Neural cell (in vitro differentiated cells): ENCODE results near the gene PLEKHN1. TPM values are rescaled to one million over a fixed set of nuclear protein-coding genes. Genes with fewer than 3 reads are reported as not detected.

Source experiments
- H2AFZ ChIP-seq: fragments of 200-600, 300-800 bp; sonication (generic), shearing (Covaris generic); 2 replicates; pipeline ENCODE4 v1.6.0; 2014; ENCODE audit warnings: low read depth, mild to moderate bottlenecking, antibody characterized with exemption, low read length, moderate library complexity
- H3F3A ChIP-seq: fragments of 200-600 bp; shearing (Covaris generic); 2 replicates; pipeline ENCODE4 v1.6.1; 2016; ENCODE audit warnings: mild to moderate bottlenecking, moderate library complexity, mixed read lengths, antibody characterized with exemption, low read length; ENCODE audit not compliant: insufficient read depth, poor library complexity, severe bottlenecking
- H3K27ac ChIP-seq: fragments of 200-600, 300-800 bp; sonication (generic), shearing (Covaris generic); 2 replicates; pipeline ENCODE4 v1.5.1; 2014; ENCODE audit warnings: mild to moderate bottlenecking, low read length, moderate library complexity
- H3K27me3 ChIP-seq: fragments of 300-800, 200-600 bp; sonication (generic), shearing (Covaris generic); 2 replicates; pipeline ENCODE4 v1.6.0; 2014; ENCODE audit warnings: mild to moderate bottlenecking, low read depth, low read length, moderate library complexity; ENCODE audit not compliant: insufficient read depth
- H3K36me3 ChIP-seq: fragments of 300-800, 200-600 bp; sonication (generic), shearing (Covaris generic); 2 replicates; pipeline ENCODE4 v1.5.1; 2014; ENCODE audit warnings: mild to moderate bottlenecking, antibody characterized with exemption, low read length, moderate library complexity; ENCODE audit not compliant: insufficient read depth
- H3K4me2 ChIP-seq: fragments of 300-800, 200-600 bp; sonication (generic), shearing (Covaris generic); 2 replicates; pipeline ENCODE4 v1.6.0; 2014; ENCODE audit warnings: mild to moderate bottlenecking, low read length
- H3K4me3 ChIP-seq: fragments of 300-800, 200-600 bp; sonication (generic), shearing (Covaris generic); 2 replicates; pipeline ENCODE4 v1.5.1; 2014; ENCODE audit warnings: mild to moderate bottlenecking, low read length, moderate library complexity
- H3K79me2 ChIP-seq: fragments of 200-600 bp; shearing (Covaris generic); replicated peaks from 2 replicates; pipeline ENCODE4 v1.6.0; 2014; ENCODE audit warnings: mild to moderate bottlenecking, low read length, moderate library complexity; ENCODE audit not compliant: insufficient read depth
- H3K9ac ChIP-seq: fragments of 300-800, 200-600 bp; sonication (generic), shearing (Covaris generic); 2 replicates; pipeline ENCODE4 v1.6.1; 2016; ENCODE audit warnings: mild to moderate bottlenecking, low read length, mixed read lengths
- H3K9me2 ChIP-seq: fragments of 200-600 bp; shearing (Covaris generic); 2 replicates; pipeline ENCODE4 v1.6.1; 2016; ENCODE audit warnings: mild to moderate bottlenecking, low read length, mixed read lengths; ENCODE audit not compliant: insufficient read depth
- H3K9me3 ChIP-seq: fragments of 200-600, 300-800 bp; sonication (generic), shearing (Covaris generic); 2 replicates; pipeline ENCODE4 v1.6.1; 2016; ENCODE audit warnings: mild to moderate bottlenecking, mixed run types, low read length, moderate library complexity, mixed read lengths
- H4K20me1 ChIP-seq: fragments of 200-600 bp; shearing (Covaris generic); 2 replicates; pipeline ENCODE4 v1.6.1; 2016; ENCODE audit warnings: mild to moderate bottlenecking, mixed run types; ENCODE audit not compliant: insufficient read depth
- CTCF ChIP-seq: fragments of 450-650 bp; IDR thresholded peaks from 2 replicates; pipeline ENCODE4 v1.5.1; 2014; ENCODE audit warnings: antibody characterized with exemption, mild to moderate bottlenecking, moderate library complexity; ENCODE audit not compliant: poor library complexity, severe bottlenecking
- EP300 ChIP-seq: fragments of 450-650 bp; conservative IDR thresholded peaks from 2 replicates; pipeline ENCODE4 v1.6.1; 2014; ENCODE audit warnings: antibody characterized with exemption, mild to moderate bottlenecking, moderate library complexity; ENCODE audit not compliant: poor library complexity, severe bottlenecking
- EZH2 ChIP-seq: fragments of 200-600, 300-800 bp; shearing (Covaris generic), sonication (generic); IDR thresholded peaks from 2 replicates; pipeline ENCODE4 v1.6.1; 2014; ENCODE audit warnings: antibody characterized with exemption, low read length, borderline replicate concordance, mild to moderate bottlenecking; ENCODE audit not compliant: insufficient read depth, poor library complexity, severe bottlenecking
- MXI1 ChIP-seq: fragments of 450-650 bp; conservative IDR thresholded peaks from 2 replicates; pipeline ENCODE4 v1.6.1; 2014; ENCODE audit warnings: antibody characterized with exemption, mild to moderate bottlenecking; ENCODE audit not compliant: poor library complexity, severe bottlenecking
- POLR2AphosphoS5 ChIP-seq: IDR thresholded peaks from 2 replicates; pipeline ENCODE4 v1.6.1; 2012
- RAD21 ChIP-seq: fragments of 450-650 bp; conservative IDR thresholded peaks from 2 replicates; pipeline ENCODE4 v1.6.1; 2014; ENCODE audit warnings: antibody characterized with exemption, mild to moderate bottlenecking, moderate library complexity
- REST ChIP-seq: IDR thresholded peaks from 2 replicates; pipeline ENCODE4 v1.6.1; 2012; ENCODE audit warnings: borderline replicate concordance
- SMC3 ChIP-seq: fragments of 450-650 bp; conservative IDR thresholded peaks from 2 replicates; pipeline ENCODE4 v1.6.1; 2014; ENCODE audit warnings: antibody characterized with exemption, mild to moderate bottlenecking, moderate library complexity; ENCODE audit not compliant: poor library complexity
- TAF1 ChIP-seq: IDR thresholded peaks from 2 replicates; pipeline ENCODE4 v1.6.1; 2012; ENCODE audit warnings: low read depth
- polyA plus RNA-seq: library from polyadenylated mRNA; depleted of rRNA; stranded (reverse); fragments of >200 nt; gene quantifications from 2 replicates; pipeline ENCODE4 v1.2.3, GENCODE V29; 2014

The PLEKHN1 gene
- polyA plus RNA-seq, 1 donor from 2014 or later, result 1.1 TPM

- Histone ChIP-seq H3K27me3 (peaks cover 22% of the 10 kb centered on the region), H3K4me2 (no peak overlapping the region), H3K27ac (no peak overlapping the region), H3K36me3 (no peaks in the 10 kb centered on the region), H3K4me3 (no peak overlapping the region), H2AFZ (no peak overlapping the region), H3K79me2 (no peaks in the 10 kb centered on the region), H3K9me3 (no peaks in the 10 kb centered on the region), H3F3A (no peaks in the 10 kb centered on the region), H3K9me2 (no peaks in the 10 kb centered on the region), H4K20me1 (no peaks in the 10 kb centered on the region), H3K9ac (no peak overlapping the region)
- TF ChIP-seq MXI1 (no peak), EZH2 (no peak), RAD21 (no peak), REST (no peak)
Measured at GRCh38 chr1:918843-919242, 47.4 kb upstream of the PLEKHN1 start.

- peaks cover 22% of the 10 kb centered on the region for H3K27me3 ChIP-seq
- no peak for TF ChIP-seq EP300
- no peak for TF ChIP-seq SMC3
- no peak for TF ChIP-seq TAF1
- no peak for TF ChIP-seq EZH2
- TF ChIP-seq RAD21, result no peak
- TF ChIP-seq REST, result no peak
- no peak for TF ChIP-seq POLR2AphosphoS5
- TF ChIP-seq CTCF, result no peak
- TF ChIP-seq MXI1, result no peak
- H3K36me3 ChIP-seq, result no peaks in the 10 kb centered on the region
- H3K79me2 ChIP-seq, result no peaks in the 10 kb centered on the region
- H2AFZ ChIP-seq, result no peak overlapping the region
- no peaks in the 10 kb centered on the region for H3K9me2 ChIP-seq
- no peaks in the 10 kb centered on the region for H4K20me1 ChIP-seq
- no peak overlapping the region for H3K4me3 ChIP-seq
- H3K9me3 ChIP-seq, result no peaks in the 10 kb centered on the region
- no peaks in the 10 kb centered on the region for H3F3A ChIP-seq
- no peak overlapping the region for H3K9ac ChIP-seq
- H3K4me2 ChIP-seq, result no peak overlapping the region
- H3K27ac ChIP-seq, result no peak overlapping the region
Measured at GRCh38 chr1:919271-919872, 46.9 kb upstream of the PLEKHN1 start.
